HCT116 (cell line): Measurements from ENCODE around the gene CPED1. TPM values are rescaled to one million over a fixed set of nuclear protein-coding genes. Genes with fewer than 3 reads are reported as not detected.

Source experiments
- ATAC-seq: fragments of 200-7000 bp; cut with Tn5 transposase; 2 replicates; pipeline ENCODE4 v1.9.1; 2020; ENCODE audit warnings: mild to moderate bottlenecking, moderate library complexity
- BruUV-seq: library from RNA; stranded (reverse); fragments of 400-500 nt; replicated peaks from 2 replicates; lab custom pipeline; 2021; lab: Mats Ljungman, UMichigan
- CTCF ChIA-PET: fragments of 300-600 bp; sonication (Branson Sonifier 250); formaldehyde crosslinking; loops from one replicate; lab custom pipeline; 2021; ENCODE audit warnings: antibody characterized with exemption; lab: Charles Lee
- POLR2A ChIA-PET: fragments of 300-600, 350-600 bp; sonication (Branson Sonifier 250); formaldehyde crosslinking; loops from one replicate; lab custom pipeline; 2021; ENCODE audit warnings: antibody characterized with exemption; lab: Charles Lee
- RAD21 ChIA-PET, 2 experiments: fragments of 300-600 bp; sonication (Branson Sonifier 250); formaldehyde crosslinking; loops; one replicate each; lab custom pipeline; 2023; ENCODE audit warnings: low total read pairs in 2 of 2; ENCODE audit not compliant: uncharacterized antibody in 2 of 2, unreplicated experiment in 2 of 2, low non-redundant PET in 1 of 2; lab: Charles Lee
- DNase-seq: peaks from one replicate; pipeline ENCODE4 v3.0.0-alpha.2; 2010; ENCODE audit warnings: low read depth, low spot score
- H2AFZ ChIP-seq: fragments of 200-600 bp; shearing (Covaris generic), sonication (generic); 2 replicates; pipeline ENCODE4 v1.6.1; 2017; ENCODE audit warnings: low read depth, mixed run types, mixed read lengths, antibody characterized with exemption, low read length; ENCODE audit not compliant: poor library complexity, severe bottlenecking
- H3K27ac ChIP-seq: 2 replicates; pipeline ENCODE4 v1.5.1; 2012; ENCODE audit warnings: low read depth, low read length
- H3K27me3 ChIP-seq: fragments of 200-600 bp; sonication (generic); 2 replicates; pipeline ENCODE4 v1.6.1; 2016; ENCODE audit warnings: mixed run types, low read length, mixed read lengths; ENCODE audit not compliant: insufficient read depth
- H3K36me3 ChIP-seq, 2 experiments: fragments of 200-500 bp in 1 of 2; fragments of 200-600 bp in 1 of 2; sonication (Bioruptor generic) in 1 of 2; sonication (generic) in 1 of 2; 2 replicates each; pipeline versions ENCODE4 v1.5.1 to v1.6.1; 2014 to 2016; ENCODE audit warnings: low read length in 2 of 2, inconsistent platforms in 1 of 2, mixed read lengths in 1 of 2, mixed run types in 1 of 2; ENCODE audit not compliant: insufficient read depth in 2 of 2, control insufficient read depth in 1 of 2
- H3K4me1 ChIP-seq, 2 experiments: fragments of 200-600 bp in 1 of 2; sonication (generic) in 1 of 2; 2 replicates each; pipeline versions ENCODE4 v1.5.1 to v1.6.1; 2012 to 2017; ENCODE audit warnings: low read length in 2 of 2, inconsistent platforms in 1 of 2, mild to moderate bottlenecking in 1 of 2, mixed read lengths in 1 of 2, mixed run types in 1 of 2, moderate library complexity in 1 of 2; ENCODE audit not compliant: insufficient read depth in 2 of 2, control insufficient read depth in 1 of 2
- H3K4me2 ChIP-seq: fragments of 200-600 bp; sonication (generic); 2 replicates; pipeline ENCODE4 v1.6.1; 2017; ENCODE audit warnings: mixed run types, low read length, mixed read lengths
- H3K4me3 ChIP-seq, 2 experiments: fragments of 200-600 bp in 1 of 2; sonication (generic) in 1 of 2; replicated peaks in 1 of 2; 2 replicates each; pipeline ENCODE4 v1.5.1; 2011 to 2016; ENCODE audit warnings: low read length in 2 of 2, control low read depth in 1 of 2, low read depth in 1 of 2, mild to moderate bottlenecking in 1 of 2, mixed read lengths in 1 of 2, mixed run types in 1 of 2
- H3K79me2 ChIP-seq: fragments of 200-600 bp; sonication (generic); 2 replicates; pipeline ENCODE4 v1.6.1; 2017; ENCODE audit warnings: mild to moderate bottlenecking, mixed run types, low read length, moderate library complexity, mixed read lengths; ENCODE audit not compliant: insufficient read depth
- H3K9ac ChIP-seq: fragments of 200-600 bp; sonication (generic); 2 replicates; pipeline ENCODE4 v1.6.1; 2016; ENCODE audit warnings: low read length, mixed read lengths
- H3K9me2 ChIP-seq: fragments of 200-600 bp; sonication (generic), shearing (Covaris generic); 2 replicates; pipeline ENCODE4 v1.6.1; 2017; ENCODE audit warnings: mixed run types, mild to moderate bottlenecking, moderate library complexity; ENCODE audit not compliant: insufficient read depth
- H3K9me3 ChIP-seq, 2 experiments: fragments of 200-500 bp in 1 of 2; fragments of 200-600 bp in 1 of 2; sonication (Bioruptor generic) in 1 of 2; sonication (generic) in 1 of 2; 2 replicates each; pipeline ENCODE4 v1.6.1; 2014 to 2017; ENCODE audit warnings: low read length in 2 of 2, mixed read lengths in 2 of 2, inconsistent platforms in 1 of 2, low read depth in 1 of 2, mild to moderate bottlenecking in 1 of 2, mixed run types in 1 of 2, moderate library complexity in 1 of 2; ENCODE audit not compliant: control insufficient read depth in 1 of 2, insufficient read depth in 1 of 2
- H4K20me1 ChIP-seq: fragments of 200-600 bp; sonication (generic), shearing (Covaris generic); 2 replicates; pipeline ENCODE4 v1.6.1; 2017; ENCODE audit warnings: mixed run types, mild to moderate bottlenecking, moderate library complexity; ENCODE audit not compliant: insufficient read depth
- ATF3 ChIP-seq: IDR thresholded peaks from 2 replicates; pipeline ENCODE4 v1.6.1; 2012
- CEBPB ChIP-seq: IDR thresholded peaks from 2 replicates; pipeline ENCODE4 v1.6.1; 2012; ENCODE audit warnings: low read depth
- EGR1 ChIP-seq: IDR thresholded peaks from 2 replicates; pipeline ENCODE4 v1.6.1; 2012; ENCODE audit warnings: low read depth
- ELF1 ChIP-seq: IDR thresholded peaks from 2 replicates; pipeline ENCODE4 v1.6.1; 2012; ENCODE audit warnings: low read depth, borderline replicate concordance
- EZH2 ChIP-seq: fragments of 200-600 bp; sonication (generic); IDR thresholded peaks from 2 replicates; pipeline ENCODE4 v1.6.1; 2017; ENCODE audit warnings: antibody characterized with exemption, mixed run types
- FOSL1 ChIP-seq: IDR thresholded peaks from 2 replicates; pipeline ENCODE4 v1.6.1; 2012; ENCODE audit warnings: low read depth
- MAX ChIP-seq: IDR thresholded peaks from 2 replicates; pipeline ENCODE4 v1.6.1; 2012
- POLR2A ChIP-seq: IDR thresholded peaks from 2 replicates; pipeline ENCODE4 v1.7.0; 2011; ENCODE audit warnings: borderline replicate concordance; ENCODE audit not compliant: insufficient read depth, insufficient read length; ENCODE audit errors: extremely low read depth
- POLR2AphosphoS5 ChIP-seq: IDR thresholded peaks from 2 replicates; pipeline ENCODE4 v1.6.1; 2011; ENCODE audit warnings: mild to moderate bottlenecking, low read depth, low read length, moderate library complexity
- RAD21 ChIP-seq: IDR thresholded peaks from 2 replicates; pipeline ENCODE4 v1.6.1; 2012; ENCODE audit warnings: low read depth, mild to moderate bottlenecking
- SIN3A ChIP-seq: IDR thresholded peaks from 2 replicates; pipeline ENCODE4 v1.6.1; 2012; ENCODE audit warnings: low read depth
- SP1 ChIP-seq: IDR thresholded peaks from 2 replicates; pipeline ENCODE4 v1.6.1; 2012; ENCODE audit warnings: low read depth
- SRF ChIP-seq: IDR thresholded peaks from 2 replicates; pipeline ENCODE4 v1.6.1; 2012; ENCODE audit warnings: low read depth
- TCF7L2 ChIP-seq: IDR thresholded peaks from 2 replicates; pipeline ENCODE4 v1.7.0; 2011; ENCODE audit warnings: borderline replicate concordance, inconsistent platforms; ENCODE audit not compliant: insufficient read depth, insufficient read length; ENCODE audit errors: extremely low read depth
- YY1 ChIP-seq: IDR thresholded peaks from 2 replicates; pipeline ENCODE4 v1.6.1; 2011; ENCODE audit warnings: low read length, low read depth, moderate library complexity, mild to moderate bottlenecking; ENCODE audit not compliant: insufficient replicate concordance; ENCODE audit errors: extremely low read depth
- ZBTB33 ChIP-seq: IDR thresholded peaks from 2 replicates; pipeline ENCODE4 v1.6.1; 2011; ENCODE audit warnings: mild to moderate bottlenecking, low read length, moderate library complexity; ENCODE audit not compliant: insufficient replicate concordance; ENCODE audit errors: extremely low read depth
- ZFX ChIP-seq: fragments of 450-650 bp; IDR thresholded peaks from 2 replicates; pipeline ENCODE4 v1.6.1; 2017
- ZNF274 ChIP-seq: fragments of 200-500 bp; sonication (Bioruptor generic); IDR thresholded peaks from 2 replicates; pipeline ENCODE4 v1.6.1; 2014; ENCODE audit warnings: mild to moderate bottlenecking, low read depth, low read length, inconsistent platforms
- intact Hi-C: fragments of 100-400 bp; cut with micrococcal nuclease; formaldehyde crosslinking; loops from 2 replicates; pipeline ENCODE4 v1.10.0; 2022
- total RNA-seq: library from RNA; stranded (reverse); gene quantifications from one replicate; pipeline ENCODE4 v1.2.1, GENCODE V29; 2021; ENCODE audit not compliant: unreplicated experiment

CPED1 gene
- total RNA-seq, 1 experiment from 2014 or later: 1.2 TPM

- no TSS peak for BruUV-seq
- CTCF ChIA-PET: no interaction called here
These were observed 10.0 kb downstream of the CPED1 start for GRCh38 chr7:120998520-120998919.

More at GRCh38 chr7:120998520-120998919, 10.0 kb downstream of the CPED1 start:
- intact Hi-C loops: no loop called here
- no peak overlapping the region for H3K4me2 ChIP-seq
- DNase-seq: no peak
- H3K4me3 ChIP-seq: no peak overlapping the region
- H3K9me2 ChIP-seq: no peaks in the 10 kb centered on the region
- H3K9ac ChIP-seq: no peak overlapping the region
- H3K36me3 ChIP-seq: no peaks in the 10 kb centered on the region
- no peaks in the 10 kb centered on the region for H3K27me3 ChIP-seq
- no peaks in the 10 kb centered on the region for H3K9me3 ChIP-seq
- no peak overlapping the region for H3K27ac ChIP-seq
- no peak for TF ChIP-seq POLR2AphosphoS5
- no peak for TF ChIP-seq SIN3A
- no peak for TF ChIP-seq CEBPB
- TF ChIP-seq YY1: no peak
- no peak for TF ChIP-seq ZBTB33
- no peak for TF ChIP-seq SP1
- TF ChIP-seq ZNF274: no peak
- TF ChIP-seq ZFX: no peak
- TF ChIP-seq EGR1: no peak
- no peak for TF ChIP-seq TCF7L2
- TF ChIP-seq FOSL1: no peak
- TF ChIP-seq ELF1: no peak
- TF ChIP-seq RAD21: no peak
- no peak for TF ChIP-seq ATF3
- no peak for TF ChIP-seq POLR2A
- TF ChIP-seq EZH2: no peak
- TF ChIP-seq SRF: no peak
- TF ChIP-seq MAX: no peak
- ATAC-seq: no peak
- ChIA-PET POLR2A (no interaction called here), RAD21 (no interaction called here)
- H4K20me1 ChIP-seq: no peaks in the 10 kb centered on the region
- H3K4me1 ChIP-seq: no peaks in the 10 kb centered on the region
- H2AFZ ChIP-seq: no peak overlapping the region
- no peaks in the 10 kb centered on the region for H3K79me2 ChIP-seq
